Psoas muscle (tissue), 8 donors: ENCODE results near the gene MISP3. TPM values are rescaled to one million over a fixed set of nuclear protein-coding genes. Genes with fewer than 3 reads are reported as not detected.

Experiments used
- ATAC-seq, 4 donors: fragments of 200-7000 bp; cut with Tn5 transposase; one replicate each; pipeline ENCODE4 v1.9.1; 2020; ENCODE audit warnings: moderate library complexity in 3 of 4, mild to moderate bottlenecking in 2 of 4
- DNase-seq, 2 donors: peaks; one replicate each; pipeline ENCODE4 v3.0.0-alpha.2; 2020
- H3K27ac ChIP-seq: fragments of 200-600 bp; one replicate; pipeline ENCODE4 v1.8.0; 2022
- H3K27me3 ChIP-seq, 3 donors: fragments of 200-600 bp in 1 of 3; one replicate each; pipeline versions ENCODE4 v1.6.1 to v1.8.0; 2013 to 2022; ENCODE audit warnings: low read length in 2 of 3, mild to moderate bottlenecking in 2 of 3, moderate library complexity in 1 of 3; ENCODE audit not compliant: insufficient read depth in 3 of 3
- H3K36me3 ChIP-seq, 2 donors: fragments of 200-600 bp in 1 of 2; one replicate each; pipeline versions ENCODE4 v1.6.1 to v1.8.0; 2013 to 2022; ENCODE audit warnings: low read depth in 1 of 2, mild to moderate bottlenecking in 1 of 2, moderate library complexity in 1 of 2; ENCODE audit not compliant: insufficient read depth in 1 of 2
- H3K4me1 ChIP-seq: fragments of 200-600 bp; one replicate; pipeline ENCODE4 v1.8.0; 2022
- H3K4me3 ChIP-seq: fragments of 200-600 bp; one replicate; pipeline ENCODE4 v1.8.0; 2022; ENCODE audit warnings: mild to moderate bottlenecking
- H3K9me3 ChIP-seq: fragments of 200-600 bp; one replicate; pipeline ENCODE4 v1.8.0; 2022
- WGBS, 3 donors: extraction: QIAGEN DNeasy Blood & Tissue Kit; methylation state at CpG; one replicate each; pipeline versions ENCODE4 v1.1.6 to v1.1.7; 2013; 5-methylcytosine and 5-hydroxymethylcytosine counted together
- intact Hi-C, 2 donors: fragments of 100-400 bp; cut with DNase I; formaldehyde crosslinking; loops; one replicate each; pipeline versions ENCODE4 v1.11.0 to v1.14.2; 2022
- polyA plus RNA-seq, 3 donors: library from polyadenylated mRNA; stranded (reverse); fragments of 200-250 nt; gene quantifications; one replicate each; pipeline ENCODE4 v1.2.3, GENCODE V29; 2013
- total RNA-seq, 4 donors: library from RNA; stranded (reverse); fragmentation: NEBNext Ultra II Directional in 2 of 4; extraction: Animal tissue kit (Norgen Biotek cat#: 25700) in 2 of 4; gene quantifications; one replicate each; pipeline versions ENCODE4 v1.2.1 to v1.2.4, GENCODE V29; 2021 to 2023
- TF ChIP-seq, protein P1 (sequence below): fragments of 200-600 bp; IDR thresholded peaks from one replicate; pipeline ENCODE4 v1.8.0; 2022; ENCODE audit warnings: antibody characterized with exemption
- donor health status: healthy with polysubstance abuse.
- donor health status: DM: no; HTN: no; CAD: no; lungs with moderate emphysema.
- donor health status: Bipolar disorder and iron deficiency.
- donor health status: healthy.
- donor health status: DM: yes; HTN: yes; CAD: no.
- donor health status: DM: no; HTN: no; CAD: no.
- donor health status: DM: no; HTN: no; CAD: no.
- donor health status: DM: yes; HTN: yes; CAD: no.

The MISP3 gene
- total and polyA plus RNA-seq, 7 donors: 1.8 to 15.4 (median 2.8) TPM

DNA sequence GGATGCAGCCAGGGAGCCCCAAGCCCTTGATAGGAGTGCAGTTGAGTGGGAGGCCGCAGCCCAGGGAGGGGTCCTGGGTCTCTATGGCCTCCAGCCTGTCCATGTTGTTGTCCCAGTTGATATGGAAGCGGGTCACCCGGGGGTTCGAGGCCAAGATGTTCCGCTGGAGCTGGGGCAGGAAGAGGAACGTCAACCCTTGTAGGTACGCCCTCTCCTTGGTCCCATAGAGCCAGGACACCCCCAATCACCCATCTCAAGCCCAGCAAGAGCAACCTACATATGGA is 47.9 kb downstream of the MISP3 start:
- Histone ChIP-seq H3K4me3 (no peak overlapping the region), H3K4me1 (peaks cover 33% of the 10 kb centered on the region), H3K27ac (peak overlapping the region; percentile 100), H3K27me3 (no peaks in the 10 kb centered on the region), H3K9me3 (no peaks in the 10 kb centered on the region), H3K36me3 (no peaks in the 10 kb centered on the region)
- TF ChIP-seq, protein P1, sequence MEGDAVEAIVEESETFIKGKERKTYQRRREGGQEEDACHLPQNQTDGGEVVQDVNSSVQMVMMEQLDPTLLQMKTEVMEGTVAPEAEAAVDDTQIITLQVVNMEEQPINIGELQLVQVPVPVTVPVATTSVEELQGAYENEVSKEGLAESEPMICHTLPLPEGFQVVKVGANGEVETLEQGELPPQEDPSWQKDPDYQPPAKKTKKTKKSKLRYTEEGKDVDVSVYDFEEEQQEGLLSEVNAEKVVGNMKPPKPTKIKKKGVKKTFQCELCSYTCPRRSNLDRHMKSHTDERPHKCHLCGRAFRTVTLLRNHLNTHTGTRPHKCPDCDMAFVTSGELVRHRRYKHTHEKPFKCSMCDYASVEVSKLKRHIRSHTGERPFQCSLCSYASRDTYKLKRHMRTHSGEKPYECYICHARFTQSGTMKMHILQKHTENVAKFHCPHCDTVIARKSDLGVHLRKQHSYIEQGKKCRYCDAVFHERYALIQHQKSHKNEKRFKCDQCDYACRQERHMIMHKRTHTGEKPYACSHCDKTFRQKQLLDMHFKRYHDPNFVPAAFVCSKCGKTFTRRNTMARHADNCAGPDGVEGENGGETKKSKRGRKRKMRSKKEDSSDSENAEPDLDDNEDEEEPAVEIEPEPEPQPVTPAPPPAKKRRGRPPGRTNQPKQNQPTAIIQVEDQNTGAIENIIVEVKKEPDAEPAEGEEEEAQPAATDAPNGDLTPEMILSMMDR: no peak
- 95 to 97% (median 96%) methylated on average over 7 of the region's 7 CpGs for WGBS, 3 donors
- no peak for DNase-seq
- ATAC-seq: no peak
- intact Hi-C loops: no loop called here

DNA sequence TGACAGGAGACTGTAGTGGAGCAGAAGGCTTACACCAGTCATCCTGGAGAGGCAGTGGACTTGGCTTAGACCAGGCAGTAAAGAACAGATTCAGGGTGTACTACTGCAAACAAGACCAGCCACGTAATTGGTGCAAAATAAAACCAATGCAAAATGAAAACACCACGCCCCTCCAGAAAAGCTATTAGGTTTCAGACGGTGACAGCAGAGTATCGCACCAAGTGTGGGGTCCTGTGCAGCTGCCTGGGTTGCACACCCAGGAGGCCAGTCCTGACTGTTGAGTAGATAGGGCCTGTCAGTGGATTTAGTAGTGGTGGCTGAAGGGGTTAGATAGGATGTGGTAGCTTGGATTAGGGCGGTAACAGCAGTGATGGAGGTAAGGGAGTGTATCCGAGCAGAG is 50.3 kb downstream of the MISP3 start:
- no peak overlapping the region for H3K4me3 ChIP-seq
- no peaks in the 10 kb centered on the region for H3K9me3 ChIP-seq
- H3K36me3 ChIP-seq: no peaks in the 10 kb centered on the region
- no peaks in the 10 kb centered on the region for H3K27me3 ChIP-seq
- ATAC-seq (no peak), DNase-seq (no peak)
- no peak overlapping the region for H3K27ac ChIP-seq
- TF ChIP-seq, protein P1: no peak
- WGBS, 3 donors: 90 to 92% (median 91%) methylated on average over 6 of the region's 6 CpGs
- H3K4me1 ChIP-seq: peaks cover 38% of the 10 kb centered on the region
- intact Hi-C loops: no loop called here

Other genes with a start within 250 kb of the MISP3 start
- gene NANOS3, start 195.7 kb upstream of the MISP3 start, total RNA-seq: not detected
- not detected for gene NANOS3, start 195.7 kb upstream of the MISP3 start, polyA plus RNA-seq
- gene BRME1, start 166.7 kb upstream of the MISP3 start, total RNA-seq: 1 to 10 TPM in 2 of 4 donors, under 1 TPM in 2; 0.27 to 1.5 (median 1.0) TPM
- gene BRME1, start 166.7 kb upstream of the MISP3 start, polyA plus RNA-seq: 1 to 10 TPM in 2 of 3 donors, under 1 TPM in 1; 0.86 to 2.5 (median 1.7) TPM
- 10 to 100 TPM; 21.1 to 26.1 (median 24.6) TPM for gene CC2D1A, start 166.6 kb upstream of the MISP3 start, total RNA-seq
- 10 to 100 TPM; 20.1 to 31.7 (median 23.1) TPM for gene CC2D1A, start 166.6 kb upstream of the MISP3 start, polyA plus RNA-seq
- gene PODNL1, start 134.4 kb upstream of the MISP3 start, total RNA-seq: 1 to 10 TPM in 1 of 4 donors, under 1 TPM in 3; 0.18 to 1.3 (median 0.39) TPM
- gene PODNL1, start 134.4 kb upstream of the MISP3 start, polyA plus RNA-seq: 1 to 10 TPM in 1 of 3 donors, under 1 TPM in 2; 0.07 to 1.3 (median 0.25) TPM
- 10 to 100 TPM in 3 of 4 donors, 1 to 10 TPM in 1; 9.2 to 25.3 (median 16.0) TPM for gene DCAF15, start 120.3 kb upstream of the MISP3 start, total RNA-seq
- 10 to 100 TPM; 13.8 to 24.5 (median 16.6) TPM for gene DCAF15, start 120.3 kb upstream of the MISP3 start, polyA plus RNA-seq
- gene RFX1, start 66.5 kb upstream of the MISP3 start, total RNA-seq: 10 to 100 TPM in 1 of 4 donors, 1 to 10 TPM in 3; 5.9 to 10.1 (median 7.8) TPM
- 1 to 10 TPM; 2.9 to 6.4 (median 5.1) TPM for gene RFX1, start 66.5 kb upstream of the MISP3 start, polyA plus RNA-seq
- gene RLN3, start 44.6 kb upstream of the MISP3 start, total RNA-seq: not detected
- not detected for gene RLN3, start 44.6 kb upstream of the MISP3 start, polyA plus RNA-seq
- gene IL27RA, start 41.0 kb upstream of the MISP3 start, total RNA-seq: 1 to 10 TPM; 2.3 to 3.7 (median 2.9) TPM
- gene IL27RA, start 41.0 kb upstream of the MISP3 start, polyA plus RNA-seq: 1 to 10 TPM; 1.5 to 3.2 (median 2.5) TPM
- gene PALM3, start 10.7 kb upstream of the MISP3 start, total RNA-seq: not detected
- gene PALM3, start 10.7 kb upstream of the MISP3 start, polyA plus RNA-seq: under 1 TPM in 2 of 3 donors, not detected in 1; 0.04 to 0.05 TPM
- gene C19orf67, start 13.0 kb downstream of the MISP3 start, total RNA-seq: not detected
- gene C19orf67, start 13.0 kb downstream of the MISP3 start, polyA plus RNA-seq: not detected
- 10 to 100 TPM; 27.3 to 54.4 (median 39.6) TPM for gene SAMD1, start 18.0 kb downstream of the MISP3 start, total RNA-seq
- 10 to 100 TPM; 39.9 to 99.9 (median 60.4) TPM for gene SAMD1, start 18.0 kb downstream of the MISP3 start, polyA plus RNA-seq
- gene PRKACA, start 45.0 kb downstream of the MISP3 start, total RNA-seq: 100 to 1,000 TPM; 209 to 509 (median 312) TPM
- gene PRKACA, start 45.0 kb downstream of the MISP3 start, polyA plus RNA-seq: 100 to 1,000 TPM in 2 of 3 donors, 10 to 100 TPM in 1; 99.3 to 208 (median 135) TPM
- gene ASF1B, start 63.8 kb downstream of the MISP3 start, total RNA-seq: 1 to 10 TPM in 1 of 4 donors, under 1 TPM in 2, not detected in 1; 0.63 to 6.0 (median 0.84) TPM
- 1 to 10 TPM in 2 of 3 donors, under 1 TPM in 1; 0.20 to 1.2 (median 1.0) TPM for gene ASF1B, start 63.8 kb downstream of the MISP3 start, polyA plus RNA-seq
- gene ADGRL1, start 133.4 kb downstream of the MISP3 start, total RNA-seq: 1 to 10 TPM; 1.7 to 2.6 (median 1.8) TPM
- gene ADGRL1, start 133.4 kb downstream of the MISP3 start, polyA plus RNA-seq: 1 to 10 TPM in 1 of 3 donors, under 1 TPM in 2; 0.38 to 1.1 (median 0.87) TPM